Pulmonary artery endothelial cell (primary cell): ENCODE data around the gene FAM13A. TPM values are rescaled to one million over a fixed set of nuclear protein-coding genes. Genes with fewer than 3 reads are reported as not detected.

Source experiments
- total RNA-seq: library from RNA; depleted of rRNA; stranded (reverse); fragments of >200 nt; gene quantifications from 2 replicates; pipeline ENCODE4 v1.2.3, GENCODE V29; 2014

The FAM13A gene
- total RNA-seq, 1 donor from 2014 or later = 4.0 TPM

Other genes with a start within 250 kb of the FAM13A start
- gene TIGD2, start 54.3 kb upstream of the FAM13A start, total RNA-seq = 3.1 and 3.5 TPM in 2 replicates